Activated CD4-positive, alpha-beta T cell treated with anti-CD3 and anti-CD28 coated beads for 1 hour (primary cell): ENCODE measurements around the gene TMEFF1.

ENCODE experiments used
- DNase-seq: peaks from one replicate; pipeline ENCODE4 v3.0.0-alpha.2; 2020

Gene TMEFF1

DNA sequence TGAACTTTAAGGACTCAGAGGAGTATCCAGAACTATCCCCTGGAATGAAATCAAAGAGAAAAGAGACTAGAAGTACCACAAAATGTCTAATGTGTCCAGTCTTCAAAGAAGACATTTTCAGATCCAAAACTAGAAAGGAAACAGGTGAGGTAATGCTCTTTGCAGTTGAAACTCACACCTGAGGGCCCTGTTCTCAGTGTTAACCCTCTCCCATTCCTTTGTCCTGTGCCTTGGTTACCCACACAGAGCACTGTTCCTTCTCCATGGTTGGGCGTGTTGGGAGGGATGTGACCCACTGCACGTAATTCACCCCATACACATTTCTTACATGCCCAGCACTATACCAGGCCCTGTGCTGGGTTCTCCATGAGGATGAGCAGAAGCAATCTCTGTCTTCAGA, 24.7 kb upstream of the TMEFF1 start:
- no peak for DNase-seq

DNA sequence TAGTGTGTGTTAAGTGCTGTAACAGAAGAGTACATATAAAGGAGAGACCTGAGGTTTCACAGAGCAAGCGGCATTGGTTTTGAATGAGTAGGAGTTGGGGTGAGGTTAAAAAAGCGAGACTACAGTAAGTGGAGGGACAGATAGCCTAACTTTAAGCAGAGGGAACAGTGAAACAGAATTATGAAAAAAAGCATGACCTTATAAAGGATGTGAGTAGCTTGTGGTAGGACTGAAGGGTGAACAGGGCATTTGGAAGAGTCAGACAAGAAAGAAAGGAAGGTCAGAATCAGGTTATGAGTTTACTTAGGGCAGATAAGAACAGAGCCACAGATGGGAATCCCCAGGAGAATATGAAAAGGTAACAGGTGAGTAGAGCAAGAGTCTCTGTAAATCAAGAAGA, 23.5 kb upstream of the TMEFF1 start:
- no peak for DNase-seq

DNA sequence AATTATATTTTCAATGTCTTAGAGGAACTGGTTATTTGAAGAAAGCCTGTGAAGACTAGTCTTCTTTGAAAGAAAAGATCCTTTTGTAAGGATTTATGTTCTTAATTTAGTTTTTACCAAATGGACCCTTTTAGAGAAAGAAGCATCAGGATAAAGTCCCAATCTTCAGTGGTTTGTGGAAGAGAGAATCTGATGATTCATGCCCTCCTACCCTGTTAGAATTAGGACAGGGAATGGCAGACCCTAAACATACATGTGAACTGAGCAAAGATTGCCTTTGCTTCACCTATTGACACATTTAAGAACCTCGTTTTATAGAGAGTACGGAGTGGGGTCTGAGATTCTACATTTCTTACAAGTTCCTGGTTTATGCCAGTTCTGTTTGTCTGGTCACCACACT, 20.1 kb upstream of the TMEFF1 start:
- DNase-seq: no peak

DNA sequence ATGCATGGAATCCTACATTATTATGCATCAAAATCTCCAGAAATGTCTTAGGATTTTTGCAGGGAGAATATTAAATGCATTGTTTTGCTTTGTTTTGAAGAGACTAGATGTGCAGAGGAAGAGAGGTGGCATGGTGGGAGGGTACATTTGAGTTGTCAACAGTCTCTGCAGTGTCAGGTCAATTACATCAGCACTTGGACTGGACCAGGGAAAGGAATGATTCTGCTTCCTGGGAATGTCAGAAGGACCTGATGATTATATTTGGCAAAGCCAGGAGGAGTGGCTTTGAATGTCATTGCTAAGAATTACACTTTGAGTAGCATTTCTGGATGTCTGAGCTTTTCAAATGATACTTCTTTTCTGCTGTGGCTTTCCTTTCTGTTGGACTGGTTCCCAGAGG, 17.5 kb upstream of the TMEFF1 start:
- no peak for DNase-seq

DNA sequence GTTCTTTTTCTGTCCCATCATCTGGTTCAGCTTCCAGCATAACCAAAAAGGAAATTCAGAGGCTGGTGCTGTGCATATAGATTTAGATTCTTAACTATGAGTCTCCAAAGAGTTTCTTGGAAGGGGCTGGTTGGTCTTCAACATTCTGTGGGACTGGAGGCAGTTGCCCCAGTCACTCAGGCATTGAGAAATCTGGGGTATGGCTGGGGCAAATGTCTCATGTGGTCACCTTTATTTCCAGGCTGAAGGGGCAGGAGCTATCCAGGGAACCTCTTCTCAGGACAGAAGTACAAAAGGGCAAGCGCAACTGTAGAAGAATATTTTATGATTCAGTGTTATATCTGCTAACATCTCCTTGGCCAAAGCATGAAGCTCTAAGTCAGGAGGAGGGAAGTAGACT, 15.4 kb upstream of the TMEFF1 start:
- no peak for DNase-seq

DNA sequence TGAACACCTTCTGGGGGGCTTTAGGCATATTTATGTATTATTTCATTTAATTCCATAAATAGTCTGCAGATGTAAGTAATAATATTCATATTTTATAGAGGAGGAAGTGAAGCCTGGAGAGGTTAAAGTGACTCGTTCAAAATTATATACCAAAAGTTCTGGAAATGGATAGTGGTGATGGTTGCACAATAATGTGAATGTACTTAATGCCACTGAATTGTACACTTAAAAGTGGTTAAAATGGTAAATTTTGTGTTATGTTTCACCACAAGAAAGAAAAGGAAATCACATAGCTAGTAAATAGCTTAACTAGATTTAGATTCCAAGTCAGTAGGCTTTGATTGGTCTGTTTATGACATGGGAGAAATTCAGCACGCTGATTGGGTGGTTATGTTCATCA, 13.0 kb upstream of the TMEFF1 start:
- DNase-seq: no peak

DNA sequence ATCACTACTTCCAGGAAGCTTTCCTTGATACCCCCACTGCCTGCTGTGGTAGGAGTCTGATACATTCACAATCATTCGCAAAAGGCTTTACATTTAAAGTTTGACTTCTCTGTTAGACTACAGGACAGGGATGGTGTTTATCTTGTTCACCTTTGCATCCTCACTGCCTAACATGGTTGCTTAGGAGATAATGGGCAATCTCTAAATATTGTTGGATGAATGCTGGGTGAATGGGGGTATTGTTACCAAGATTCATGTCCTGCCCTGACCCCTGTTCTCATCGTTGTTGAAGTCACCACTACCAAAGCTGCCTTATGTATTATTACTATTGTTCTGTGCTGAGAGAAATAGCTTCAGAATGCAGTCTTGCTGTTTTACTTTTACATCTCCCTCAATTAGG, 7.7 kb upstream of the TMEFF1 start:
- no peak for DNase-seq

DNA sequence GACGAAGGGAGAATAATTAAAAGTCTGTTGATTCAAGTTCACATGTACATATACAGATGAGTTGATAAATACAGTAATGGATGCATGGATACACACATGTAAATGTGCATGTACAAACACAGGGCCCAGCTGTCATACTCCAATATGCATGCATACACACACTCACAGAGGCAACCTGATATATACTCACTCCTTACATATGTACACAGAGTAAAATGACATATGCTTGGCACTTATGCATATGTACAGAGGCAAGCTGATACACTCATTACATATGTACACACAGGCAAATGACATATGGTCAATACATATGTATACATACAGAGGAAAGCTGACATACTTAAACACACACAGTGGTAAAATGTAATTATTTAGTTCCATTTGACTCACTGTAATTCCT, 7.2 kb upstream of the TMEFF1 start:
- no peak for DNase-seq

DNA sequence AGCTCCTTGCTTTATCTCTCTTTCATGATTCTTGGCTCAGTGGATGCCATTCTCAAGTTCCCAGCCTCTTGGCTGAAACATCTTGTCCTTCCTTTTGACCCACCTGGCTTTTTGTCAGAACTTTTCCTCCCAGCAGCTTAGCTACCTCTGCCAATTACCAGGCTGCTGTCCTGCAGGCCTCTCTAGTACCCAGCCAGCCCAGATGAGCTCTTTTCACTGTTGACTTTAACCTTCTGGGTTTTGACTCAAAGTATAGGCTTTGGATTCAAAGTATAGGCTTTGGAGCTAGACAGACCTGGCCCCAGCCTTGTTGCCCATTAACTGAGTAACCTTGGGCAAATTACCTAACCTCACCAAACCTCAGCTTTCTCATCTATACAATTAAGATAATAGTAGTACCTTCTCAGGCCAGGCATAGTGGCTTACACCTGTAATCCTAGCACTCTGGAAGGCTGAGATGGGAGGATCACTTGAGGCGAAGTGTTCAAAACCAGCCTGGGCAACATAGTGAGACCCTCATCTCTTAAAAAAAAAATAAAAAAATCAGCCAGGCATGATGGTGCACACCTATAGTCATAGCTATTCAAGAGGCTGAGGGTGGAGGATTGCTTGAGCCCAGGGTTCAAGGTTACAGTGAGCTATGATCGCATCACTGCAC, 6.6 kb upstream of the TMEFF1 start:
- DNase-seq: no peak

DNA sequence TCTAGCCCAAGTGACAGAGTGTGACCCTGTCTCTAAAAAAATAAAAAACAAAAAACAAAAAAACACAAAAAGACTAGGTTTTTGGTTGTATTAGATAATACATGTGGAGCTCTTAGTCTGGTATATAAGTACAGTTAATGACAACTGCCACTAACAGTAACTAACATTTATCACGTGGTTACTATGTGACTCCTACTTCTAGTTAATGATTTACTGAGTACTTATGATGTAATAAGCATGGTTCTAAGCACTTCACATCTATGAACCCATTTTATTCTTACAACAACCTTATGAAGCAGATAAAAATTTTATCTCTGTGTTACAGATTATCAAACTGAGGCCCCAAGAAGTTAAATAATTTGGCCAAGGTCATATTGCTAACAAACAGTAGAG, 6.1 kb upstream of the TMEFF1 start:
- no peak for DNase-seq

DNA sequence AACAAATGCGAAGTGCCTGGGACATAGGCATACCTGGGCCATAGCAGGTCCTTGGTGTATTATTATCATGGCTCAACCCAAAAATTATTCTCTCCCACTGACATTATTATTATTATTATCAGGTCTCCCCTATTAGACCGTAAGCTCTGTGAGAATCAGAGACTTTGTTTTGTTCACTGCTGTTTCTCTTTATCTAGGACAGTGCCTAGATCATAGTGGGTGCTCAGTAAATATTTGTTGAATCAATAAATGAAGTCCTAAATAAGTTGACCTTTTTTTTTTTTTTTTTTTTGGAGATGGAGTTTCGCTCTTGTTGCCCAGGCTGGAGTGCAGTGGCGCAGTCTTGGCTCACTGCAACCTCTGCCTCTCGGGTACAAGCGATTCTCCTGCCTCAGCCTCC, 4.9 kb upstream of the TMEFF1 start:
- no peak for DNase-seq

DNA sequence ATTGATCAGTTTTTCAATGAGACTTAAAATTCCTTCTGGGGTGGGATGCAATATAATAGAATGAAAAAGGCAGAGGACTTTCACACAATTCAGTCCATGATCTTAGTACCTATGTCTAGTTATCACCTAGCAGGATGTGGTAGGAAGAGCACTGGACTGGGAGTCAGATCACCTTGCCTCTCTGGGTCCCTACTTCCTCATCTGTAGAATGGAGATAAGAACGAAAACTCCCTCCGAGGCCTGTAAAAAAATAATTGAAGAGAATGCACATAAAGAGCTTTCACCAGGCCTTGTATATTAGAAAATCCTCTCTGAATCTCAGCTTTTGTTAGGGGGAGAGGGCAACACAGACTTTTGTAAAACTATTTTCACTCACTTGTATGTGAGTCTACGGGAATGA, 681 bp upstream of the TMEFF1 start:
- DNase-seq: no peak

DNA sequence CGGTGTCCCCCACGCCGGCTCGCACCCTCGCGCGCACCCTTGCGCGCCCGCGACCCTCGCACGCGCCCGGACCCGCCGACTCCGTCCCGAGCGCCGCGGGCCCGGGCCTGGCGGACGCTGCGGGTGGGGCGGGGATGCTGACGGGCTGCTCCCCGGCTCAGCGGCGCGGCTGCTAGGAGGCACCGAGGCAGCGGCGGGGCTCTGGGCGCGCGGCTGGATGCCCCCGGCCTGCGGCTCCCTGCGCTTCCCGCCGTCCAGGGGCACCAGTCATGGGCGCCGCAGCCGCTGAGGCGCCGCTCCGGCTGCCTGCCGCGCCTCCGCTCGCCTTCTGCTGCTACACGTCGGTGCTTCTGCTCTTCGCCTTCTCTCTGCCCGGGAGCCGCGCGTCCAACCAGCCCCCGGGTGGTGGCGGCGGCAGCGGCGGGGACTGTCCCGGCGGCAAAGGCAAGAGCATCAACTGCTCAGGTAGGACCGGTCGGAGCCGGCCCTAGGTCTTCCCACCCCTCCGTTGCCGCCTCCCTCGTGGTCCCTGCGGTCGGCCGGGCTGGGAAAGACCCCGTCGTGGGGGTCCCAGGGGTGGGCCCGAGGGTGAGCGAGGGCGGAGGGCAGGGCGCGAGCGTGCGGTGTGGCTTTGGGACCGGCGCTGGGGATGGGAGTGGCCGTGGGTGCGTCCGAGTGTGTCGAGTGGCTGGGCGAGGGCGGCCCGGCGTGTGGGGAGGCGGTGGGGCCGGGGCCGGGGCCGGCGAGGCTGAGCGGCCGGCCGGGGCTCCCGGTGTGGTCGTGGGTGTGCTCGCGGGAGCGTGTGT, 530 bp downstream of the TMEFF1 start:
- DNase-seq: no peak

DNA sequence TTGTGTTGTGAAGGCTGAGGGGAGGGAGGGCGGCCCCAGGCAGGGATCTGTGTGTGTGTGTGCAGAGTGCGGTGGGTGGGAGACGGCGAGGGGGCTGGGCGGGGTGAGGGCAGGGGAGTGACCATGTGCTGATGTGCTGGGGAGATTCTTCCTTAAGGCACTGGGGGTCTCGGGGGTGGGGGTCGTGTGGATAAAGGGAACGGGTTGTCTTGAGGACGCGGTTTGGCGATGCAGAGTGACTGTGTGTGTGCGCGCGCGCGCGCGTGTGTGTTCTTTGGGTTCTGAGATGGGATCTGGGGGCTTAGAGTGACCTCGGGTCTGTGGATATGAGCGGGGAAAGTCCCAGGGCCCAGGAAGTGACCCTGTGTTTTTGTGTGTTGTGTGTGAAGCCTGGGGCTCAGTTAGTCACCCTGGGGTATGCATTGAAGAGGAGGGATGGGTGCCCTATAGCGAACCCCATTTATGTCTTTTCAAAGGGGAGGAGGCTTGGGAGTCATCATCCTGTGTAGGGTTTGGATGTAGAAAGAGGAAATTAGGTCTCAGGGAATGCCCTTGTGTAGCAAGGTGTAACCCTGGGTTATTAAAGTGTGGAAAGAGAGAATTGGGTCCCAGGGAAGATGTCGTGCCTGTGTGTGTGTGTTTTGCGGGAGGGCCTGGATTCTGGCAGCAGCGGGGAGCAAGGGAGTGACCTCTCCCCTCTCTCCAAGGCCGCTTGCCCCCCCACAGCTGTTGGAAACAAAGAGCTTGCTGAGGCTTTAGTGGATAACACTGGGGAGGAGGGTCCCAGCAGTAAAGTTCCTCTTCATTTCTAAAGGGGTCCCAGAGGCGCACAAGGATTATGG, 1.4 kb downstream of the TMEFF1 start:
- DNase-seq: no peak

DNA sequence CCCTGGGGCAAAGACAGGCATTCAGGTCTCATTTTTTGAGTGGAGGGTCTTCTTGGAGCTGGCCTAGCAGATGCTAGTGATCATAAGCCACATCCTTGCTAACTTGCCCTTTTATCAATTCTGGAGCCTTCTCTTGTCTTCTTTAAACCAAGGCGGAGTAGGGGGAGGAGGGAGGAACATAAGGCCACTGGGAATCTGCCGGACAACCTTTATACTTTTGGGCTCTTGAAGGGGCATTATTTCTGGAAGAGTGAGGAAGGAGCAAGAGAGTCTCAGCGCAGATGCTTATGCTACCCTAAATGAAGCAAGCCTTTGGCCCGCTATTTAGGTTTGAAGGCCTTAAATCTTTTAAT, 2.0 kb downstream of the TMEFF1 start:
- DNase-seq: no peak

DNA sequence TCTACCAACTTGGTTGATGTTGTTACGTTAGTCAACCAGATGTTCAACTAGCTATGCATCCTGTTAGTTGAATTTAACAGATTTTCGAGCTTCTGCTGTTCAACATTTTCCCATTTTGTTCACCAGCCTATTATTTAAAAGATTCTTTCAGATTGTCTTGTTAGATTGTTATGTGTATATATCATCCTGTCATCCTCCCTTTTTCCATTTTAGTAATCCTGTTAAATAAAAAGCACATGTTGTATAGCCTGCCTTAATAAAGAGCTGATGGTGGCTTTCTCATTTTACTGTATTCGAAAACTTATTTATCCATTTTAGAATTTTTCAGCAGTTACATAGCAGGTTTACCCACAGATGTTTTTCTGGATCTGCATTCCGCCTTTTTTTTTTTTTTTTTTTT, 4.3 kb downstream of the TMEFF1 start:
- DNase-seq: no peak

DNA sequence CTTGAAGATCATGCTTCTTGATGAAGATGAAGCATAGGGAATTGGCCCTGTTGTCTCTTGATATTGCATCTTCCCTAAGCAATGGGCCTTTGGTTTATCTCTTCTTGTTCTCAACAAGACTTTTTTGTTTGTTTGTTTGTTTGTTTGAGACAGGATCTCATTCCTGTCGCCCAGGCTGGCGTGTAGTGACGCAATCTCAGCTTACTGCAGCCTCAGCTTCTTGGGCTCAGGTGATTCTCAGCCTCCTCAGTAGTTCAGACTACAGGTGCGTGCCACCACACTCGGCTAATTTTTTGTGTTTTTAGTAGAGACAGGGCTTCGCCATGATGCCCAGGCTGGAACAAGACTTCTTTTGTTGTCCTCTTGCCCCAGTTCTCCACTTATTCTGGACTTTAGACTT, 5.2 kb downstream of the TMEFF1 start:
- no peak for DNase-seq

DNA sequence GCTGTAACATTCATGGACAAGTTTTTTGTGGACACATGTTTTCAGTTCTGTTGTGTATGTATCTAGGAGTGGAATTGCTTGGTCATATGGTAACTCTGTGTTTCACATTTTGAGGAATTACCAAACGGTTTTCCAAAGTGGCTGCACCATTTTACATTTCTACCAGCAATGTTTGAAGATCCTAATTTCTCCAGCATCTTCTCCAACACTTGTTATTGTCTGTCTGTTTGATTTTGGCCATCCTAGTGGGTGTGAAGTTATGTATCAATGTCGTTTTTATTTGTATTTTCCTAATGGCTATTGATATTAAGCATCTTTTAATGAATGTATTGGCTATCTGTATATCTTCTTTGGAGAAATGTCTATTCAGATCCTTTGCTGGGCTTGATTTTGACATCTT, 6.9 kb downstream of the TMEFF1 start:
- DNase-seq: no peak

DNA sequence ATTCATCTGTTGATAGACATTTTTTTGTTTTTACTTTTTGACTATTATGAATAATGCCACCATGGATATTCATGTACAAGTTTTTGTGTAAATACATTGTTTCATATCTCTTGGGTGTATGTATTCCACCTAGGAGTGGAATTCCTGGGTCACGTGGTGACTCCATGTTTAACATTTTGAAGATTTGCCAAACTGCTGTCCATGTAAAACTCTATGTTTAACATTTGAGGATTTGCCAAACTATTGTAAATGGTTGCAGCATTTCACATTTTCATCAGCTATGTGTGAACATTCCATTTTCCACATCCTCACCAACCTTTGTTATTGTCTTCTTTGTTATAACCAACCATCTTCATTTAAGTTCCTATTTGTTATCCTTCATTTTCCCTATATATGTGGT, 12.2 kb downstream of the TMEFF1 start:
- DNase-seq: no peak

DNA sequence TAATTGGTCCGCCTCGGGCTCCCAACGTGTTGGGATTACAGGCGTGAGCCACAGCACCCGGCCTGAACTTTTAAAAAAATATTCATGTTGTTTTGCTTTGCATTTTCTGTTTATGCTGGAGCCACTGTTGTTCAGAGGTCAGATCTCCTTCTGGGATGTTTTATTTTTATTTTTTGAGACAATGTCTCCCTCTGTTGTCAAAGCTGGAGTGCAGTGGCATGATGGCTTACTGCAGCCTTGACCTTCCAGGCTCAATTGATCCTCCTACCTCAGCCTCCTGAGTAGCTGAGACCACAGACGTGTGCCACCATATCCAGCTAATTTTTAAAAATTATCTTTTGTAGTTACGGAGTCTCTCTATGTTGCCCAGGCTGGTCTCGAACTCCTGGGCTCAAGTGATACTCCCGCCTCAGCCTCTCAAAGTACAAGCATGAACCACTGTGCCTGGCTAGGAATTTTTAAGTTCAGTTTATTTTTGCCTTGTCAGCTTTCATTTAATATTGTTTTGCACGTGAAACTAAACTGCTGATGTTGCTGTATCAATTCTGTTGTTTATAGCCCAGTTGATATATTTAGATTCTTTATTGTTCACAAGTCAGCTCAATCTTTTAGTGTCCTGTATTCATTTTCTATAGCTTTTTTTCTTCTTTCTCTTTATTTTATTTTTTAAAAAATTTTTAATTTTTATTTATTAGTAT, 13.7 kb downstream of the TMEFF1 start:
- DNase-seq: no peak

DNA sequence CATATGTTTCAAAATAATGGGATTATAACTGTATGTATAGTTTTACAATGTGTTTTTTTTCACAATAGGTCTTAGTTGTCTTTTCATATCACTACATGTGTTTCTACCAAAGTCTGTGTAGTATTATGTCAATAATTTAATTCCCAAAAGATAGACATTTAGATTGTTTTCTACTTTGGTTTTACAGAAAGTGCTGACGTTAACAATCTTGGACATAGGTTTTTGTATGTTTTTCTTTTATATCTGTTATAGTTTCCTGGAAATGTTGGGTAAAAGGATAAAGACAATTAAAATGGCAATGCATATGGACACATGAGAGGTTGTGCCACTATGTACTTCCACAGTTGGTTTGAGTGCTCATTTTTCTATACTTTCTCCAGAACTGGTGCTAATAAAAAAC, 15.2 kb downstream of the TMEFF1 start:
- no peak for DNase-seq

DNA sequence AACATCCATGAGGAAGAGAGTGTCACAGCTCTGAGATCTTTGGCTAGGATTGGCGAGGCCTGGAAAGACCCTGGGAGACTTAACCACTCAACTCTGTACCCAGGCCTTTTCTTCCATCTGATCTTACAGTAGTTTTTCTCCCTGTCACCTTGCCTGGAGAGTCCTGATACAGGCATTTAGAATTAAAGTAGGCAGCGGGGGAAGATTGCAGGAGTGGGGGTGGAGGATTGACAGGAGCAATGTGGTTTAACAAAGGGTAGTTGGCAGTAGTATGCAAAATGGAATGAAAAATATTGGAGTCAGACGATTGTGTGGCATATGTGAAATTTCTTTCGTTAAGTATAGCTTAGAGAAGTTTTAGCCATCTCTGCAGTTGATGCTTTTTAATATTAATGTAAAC, 16.9 kb downstream of the TMEFF1 start:
- no peak for DNase-seq

DNA sequence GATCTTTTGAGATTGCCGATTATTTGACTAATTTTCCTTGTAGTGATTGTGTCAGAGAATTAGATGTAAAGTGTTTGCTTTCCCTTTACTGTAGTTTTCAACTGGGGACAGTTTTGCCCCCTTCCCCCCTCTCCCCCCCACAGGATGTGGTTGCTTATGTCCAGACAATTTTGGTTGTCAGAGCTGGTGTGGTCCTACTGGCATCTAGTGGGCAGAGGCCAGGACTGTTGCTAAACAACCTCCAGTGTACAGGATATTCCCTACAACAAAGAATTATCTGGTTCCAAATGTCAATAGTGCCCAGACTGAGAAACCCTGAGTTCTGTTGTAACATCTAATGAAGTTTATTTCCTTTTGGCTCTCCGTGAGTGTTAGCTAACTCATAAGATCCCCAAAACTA, 20.0 kb downstream of the TMEFF1 start:
- no peak for DNase-seq

DNA sequence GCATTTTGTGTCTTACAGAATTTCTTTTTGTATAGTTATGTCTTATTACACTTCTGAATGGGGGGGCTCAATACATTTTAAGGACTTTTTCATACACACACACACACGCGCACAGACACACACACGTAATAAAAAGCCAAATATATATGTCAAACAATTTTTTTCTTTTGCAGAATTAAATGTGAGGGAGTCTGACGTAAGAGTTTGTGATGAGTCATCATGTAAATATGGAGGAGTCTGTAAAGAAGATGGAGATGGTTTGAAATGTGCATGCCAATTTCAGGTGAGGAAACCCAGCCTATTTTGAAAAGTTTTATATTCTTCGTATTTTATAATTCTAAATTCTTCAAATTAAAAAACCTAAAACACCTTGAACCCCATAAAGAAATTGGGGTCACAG, 25.6 kb downstream of the TMEFF1 start:
- DNase-seq: no peak
